Endothelial cell of umbilical vein (primary cell): ENCODE measurements around the gene TMEM9B. TPM values are rescaled to one million over a fixed set of nuclear protein-coding genes. Genes with fewer than 3 reads are reported as not detected.
"Not testable (repeated sequence)": the region's sequence is repeated elsewhere in the genome, so short reads cannot be mapped to it uniquely, and the experiment has no call there.

Experiments
- BruUV-seq: library from RNA; stranded (reverse); fragments of 400-500 nt; replicated peaks from 2 replicates; lab custom pipeline; 2021; lab: Mats Ljungman, UMichigan
- CTCF ChIA-PET: fragments of 300-600, 350-600 bp; sonication (Branson Sonifier 250); formaldehyde crosslinking; loops from one replicate; lab custom pipeline; 2021; ENCODE audit warnings: antibody characterized with exemption, inconsistent platforms; lab: Charles Lee
- POLR2A ChIA-PET: fragments of 300-600, 350-600 bp; sonication (Branson Sonifier 250); formaldehyde crosslinking; loops from one replicate; lab custom pipeline; 2021; ENCODE audit warnings: antibody characterized with exemption, inconsistent platforms; lab: Charles Lee
- DNase-seq: peaks from one replicate; pipeline ENCODE4 v3.0.0-alpha.2; 2011; ENCODE audit warnings: low read depth, low spot score
- FAIRE-seq: peaks from 2 replicates; lab custom pipeline; 2011; peaks lifted over from hg19 to GRCh38; lab: Jason Lieb, UNC
- H2AFZ ChIP-seq: 2 replicates; pipeline ENCODE4 v1.6.0; 2012; ENCODE audit warnings: low read depth, low read length, control low read depth, inconsistent platforms
- H3K27ac ChIP-seq: 2 replicates; pipeline ENCODE4 v1.5.1; 2011; ENCODE audit warnings: low read depth, mild to moderate bottlenecking, control low read depth, low read length, moderate library complexity; ENCODE audit not compliant: insufficient read depth
- H3K27me3 ChIP-seq, 2 experiments: 2 replicates each; pipeline versions ENCODE4 v1.6.0 to v1.6.1; 2011; ENCODE audit warnings: low read length in 2 of 2, mixed read lengths in 1 of 2; ENCODE audit not compliant: control insufficient read depth in 2 of 2, insufficient read depth in 2 of 2
- H3K36me3 ChIP-seq, 2 experiments: 2 replicates in 1 of 2; 3 replicates in 1 of 2; pipeline ENCODE4 v1.5.1; 2011; ENCODE audit warnings: low read length in 2 of 2, mild to moderate bottlenecking in 1 of 2, moderate library complexity in 1 of 2; ENCODE audit not compliant: control insufficient read depth in 2 of 2, insufficient read depth in 2 of 2; ENCODE audit errors: extremely low read depth in 1 of 2
- H3K4me1 ChIP-seq: 3 replicates; pipeline ENCODE4 v1.5.1; 2011; ENCODE audit warnings: mild to moderate bottlenecking, low read length; ENCODE audit not compliant: control insufficient read depth, insufficient read depth; ENCODE audit errors: extremely low read depth
- H3K4me2 ChIP-seq: 2 replicates; pipeline ENCODE4 v1.6.1; 2011; ENCODE audit warnings: low read length, control low read depth, mixed read lengths; ENCODE audit not compliant: insufficient read depth
- H3K4me3 ChIP-seq, 3 experiments: fragments of 200-600 bp in 1 of 3; sonication (generic), shearing (Covaris generic) in 1 of 3; replicated peaks in 1 of 3; 2 replicates each; pipeline ENCODE4 v1.5.1; 2011 to 2016; ENCODE audit warnings: control low read depth in 3 of 3, low read length in 3 of 3, mild to moderate bottlenecking in 2 of 3, inconsistent platforms in 1 of 3, low read depth in 1 of 3, moderate library complexity in 1 of 3; ENCODE audit not compliant: insufficient read depth in 1 of 3
- H3K79me2 ChIP-seq: 2 replicates; pipeline ENCODE4 v1.6.0; 2012; ENCODE audit warnings: low read length, inconsistent platforms; ENCODE audit not compliant: control insufficient read depth, insufficient read depth
- H3K9ac ChIP-seq: replicated peaks from 2 replicates; pipeline ENCODE3; 2011; ENCODE audit warnings: low read length, control low read depth; ENCODE audit not compliant: insufficient read depth; ENCODE audit errors: extremely low read depth
- H3K9me1 ChIP-seq: replicated peaks from 3 replicates; pipeline ENCODE4 v1.6.0; 2011; ENCODE audit warnings: mild to moderate bottlenecking, low read length; ENCODE audit not compliant: control insufficient read depth, insufficient read depth; ENCODE audit errors: extremely low read depth
- H3K9me3 ChIP-seq: replicated peaks from 2 replicates; pipeline ENCODE4 v1.5.1; 2012; ENCODE audit warnings: low read length, inconsistent platforms; ENCODE audit not compliant: control insufficient read depth, insufficient read depth
- H4K20me1 ChIP-seq: replicated peaks from 2 replicates; pipeline ENCODE3; 2011; ENCODE audit warnings: mild to moderate bottlenecking, low read length; ENCODE audit not compliant: control insufficient read depth, insufficient read depth; ENCODE audit errors: extremely low read depth
- EZH2 ChIP-seq: IDR thresholded peaks from 2 replicates; pipeline ENCODE4 v1.6.1; 2012; ENCODE audit warnings: borderline replicate concordance, low read depth, mild to moderate bottlenecking, moderate library complexity, low read length, inconsistent platforms; ENCODE audit not compliant: severe bottlenecking
- FOS ChIP-seq: IDR thresholded peaks from 2 replicates; pipeline ENCODE4 v1.6.1; 2011; ENCODE audit warnings: mild to moderate bottlenecking, low read length, moderate library complexity, borderline replicate concordance; ENCODE audit not compliant: insufficient read depth
- GATA2 ChIP-seq: IDR thresholded peaks from 2 replicates; pipeline ENCODE4 v1.7.0; 2011; ENCODE audit warnings: low read depth, mild to moderate bottlenecking, moderate library complexity, mixed read lengths, low read length; ENCODE audit not compliant: insufficient read length, insufficient read depth
- JUN ChIP-seq: IDR thresholded peaks from 2 replicates; pipeline ENCODE4 v1.6.1; 2011; ENCODE audit warnings: borderline replicate concordance, low read depth; ENCODE audit not compliant: insufficient read length, insufficient read depth
- MYC ChIP-seq: IDR thresholded peaks from one replicate; pipeline ENCODE4 v1.6.1; 2011; ENCODE audit warnings: mild to moderate bottlenecking, low read depth, low read length
- POLR2A ChIP-seq: IDR thresholded peaks from 2 replicates; pipeline ENCODE4 v1.6.1; 2012; ENCODE audit warnings: low read depth, mild to moderate bottlenecking, control low read depth, low read length
- POLR2AphosphoS5 ChIP-seq: IDR thresholded peaks from 2 replicates; pipeline ENCODE4 v1.6.1; 2012; ENCODE audit warnings: low read depth, mild to moderate bottlenecking, control low read depth, low read length, moderate library complexity; ENCODE audit not compliant: insufficient read depth
- dilution Hi-C: fragments of 300-500 bp; cut with MboI; formaldehyde crosslinking; loops from one replicate; pipeline ENCODE4 v1.15.0; 2019; ENCODE audit warnings: low sequenced_read_pairs; ENCODE audit not compliant: extremely low pct_ligation_motif_present
- intact Hi-C: fragments of 100-400 bp; cut with micrococcal nuclease; formaldehyde crosslinking; loops from one replicate; pipeline ENCODE4 v1.10.0; 2022
- polyA plus RNA-seq, 4 experiments: library from polyadenylated mRNA; depleted of rRNA in 3 of 4; stranded (reverse) in 3 of 4; unstranded in 1 of 4; fragments of >200 nt; gene quantifications; 2 replicates each; pipeline versions ENCODE4 v1.2.1 to v1.2.3, GENCODE V29; 2011 to 2012; ENCODE audit warnings: missing spikeins in 1 of 4
- total RNA-seq: library from RNA; stranded (reverse); gene quantifications from 2 replicates; pipeline ENCODE4 v1.2.3, GENCODE V29; 2021
- TF ChIP-seq, protein P1 (sequence below), 2 donors: IDR thresholded peaks; 1 replicate in 1 of 2; 2 replicates in 1 of 2; pipeline ENCODE4 v1.5.1; 2011; ENCODE audit warnings: low read length in 2 of 2, mild to moderate bottlenecking in 2 of 2, moderate library complexity in 2 of 2, control low read depth in 1 of 2, inconsistent platforms in 1 of 2, low read depth in 1 of 2; ENCODE audit not compliant: insufficient read depth in 1 of 2; ENCODE audit errors: extremely low read depth in 1 of 2
- TF ChIP-seq, protein P2 (sequence below): IDR thresholded peaks from 2 replicates; pipeline ENCODE4 v1.6.1; 2011; ENCODE audit not compliant: insufficient read depth, insufficient read length

The TMEM9B gene
- total and polyA plus RNA-seq, 2 donors (not counting 3 experiments of a cell fraction or from before 2014, with no cell fraction given): 28.2 to 30.2 TPM

DNA sequence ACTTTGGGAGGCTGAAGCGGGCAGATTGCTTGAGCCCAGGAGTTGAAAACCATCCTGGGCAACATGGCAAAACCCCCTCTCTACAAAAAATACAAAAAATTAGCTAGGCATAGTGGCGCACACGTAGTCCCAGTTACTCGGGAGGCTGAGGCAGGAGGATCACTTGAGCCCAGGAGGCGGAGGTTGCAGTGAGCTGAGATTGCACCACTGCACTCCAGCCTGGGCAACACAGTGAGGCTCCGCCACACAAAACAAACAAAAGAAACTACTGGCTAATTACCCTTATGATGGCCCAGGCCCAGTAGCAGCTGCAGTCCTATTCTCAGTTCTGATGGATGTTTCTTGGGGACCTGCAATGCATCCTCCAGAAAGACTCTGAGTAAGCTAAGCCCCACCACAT is 22.5 kb upstream of the TMEM9B start:
- CTCF ChIA-PET, H2AFZ ChIP-seq, FAIRE-seq, H3K27ac ChIP-seq, H3K36me3 ChIP-seq, H3K79me2 ChIP-seq, H3K4me3 ChIP-seq, POLR2A ChIA-PET, H3K27me3 ChIP-seq, H4K20me1 ChIP-seq, H3K4me1 ChIP-seq, H3K9me3 ChIP-seq, intact Hi-C loops, DNase-seq, dilution Hi-C loops, H3K4me2 ChIP-seq, BruUV-seq, H3K9me1 ChIP-seq, H3K9ac ChIP-seq: not testable (repeated sequence)

DNA sequence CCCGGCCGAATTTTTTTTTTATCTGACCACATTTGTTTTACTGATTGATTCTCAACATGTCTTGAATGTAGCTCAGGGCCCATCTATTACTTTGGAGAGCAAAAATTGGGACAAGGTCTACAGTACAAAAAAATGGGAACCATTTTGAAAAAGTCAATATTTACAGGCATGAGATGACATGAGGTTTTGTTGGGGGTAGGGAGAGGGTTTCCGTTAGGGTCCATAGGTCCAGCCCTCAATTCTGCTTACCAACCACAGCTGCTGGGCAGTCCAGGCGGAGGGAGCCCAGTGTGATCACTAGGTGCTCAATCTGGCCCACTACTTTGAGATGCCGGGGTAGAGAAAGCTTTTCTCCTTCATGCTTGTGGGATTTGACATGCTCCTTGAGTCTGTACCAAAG is 21.2 kb upstream of the TMEM9B start:
- Histone ChIP-seq H4K20me1 (no peaks in the 10 kb centered on the region), H3K9me1 (no peaks in the 10 kb centered on the region), H3K27ac (no peak overlapping the region), H3K4me1 (no peaks in the 10 kb centered on the region), H3K36me3 (no peaks in the 10 kb centered on the region), H3K4me3 (no peak overlapping the region), H3K9ac (no peak overlapping the region), H3K4me2 (no peak overlapping the region), H3K27me3 (no peaks in the 10 kb centered on the region), H3K79me2 (no peaks in the 10 kb centered on the region), H2AFZ (no peak overlapping the region), H3K9me3 (no peaks in the 10 kb centered on the region)
- TF ChIP-seq, protein P1, sequence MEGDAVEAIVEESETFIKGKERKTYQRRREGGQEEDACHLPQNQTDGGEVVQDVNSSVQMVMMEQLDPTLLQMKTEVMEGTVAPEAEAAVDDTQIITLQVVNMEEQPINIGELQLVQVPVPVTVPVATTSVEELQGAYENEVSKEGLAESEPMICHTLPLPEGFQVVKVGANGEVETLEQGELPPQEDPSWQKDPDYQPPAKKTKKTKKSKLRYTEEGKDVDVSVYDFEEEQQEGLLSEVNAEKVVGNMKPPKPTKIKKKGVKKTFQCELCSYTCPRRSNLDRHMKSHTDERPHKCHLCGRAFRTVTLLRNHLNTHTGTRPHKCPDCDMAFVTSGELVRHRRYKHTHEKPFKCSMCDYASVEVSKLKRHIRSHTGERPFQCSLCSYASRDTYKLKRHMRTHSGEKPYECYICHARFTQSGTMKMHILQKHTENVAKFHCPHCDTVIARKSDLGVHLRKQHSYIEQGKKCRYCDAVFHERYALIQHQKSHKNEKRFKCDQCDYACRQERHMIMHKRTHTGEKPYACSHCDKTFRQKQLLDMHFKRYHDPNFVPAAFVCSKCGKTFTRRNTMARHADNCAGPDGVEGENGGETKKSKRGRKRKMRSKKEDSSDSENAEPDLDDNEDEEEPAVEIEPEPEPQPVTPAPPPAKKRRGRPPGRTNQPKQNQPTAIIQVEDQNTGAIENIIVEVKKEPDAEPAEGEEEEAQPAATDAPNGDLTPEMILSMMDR (IDR thresholded peaks at IDR 0.05; ENCODE audit: extremely low read depth in 1 of 2, insufficient read depth in 1 of 2, low read depth in 1 of 2, low read length in 2 of 2): no peak
- no peak for TF ChIP-seq JUN
- no peak for TF ChIP-seq EZH2
- TF ChIP-seq GATA2: no peak
- no peak for TF ChIP-seq MYC
- TF ChIP-seq, protein P2, sequence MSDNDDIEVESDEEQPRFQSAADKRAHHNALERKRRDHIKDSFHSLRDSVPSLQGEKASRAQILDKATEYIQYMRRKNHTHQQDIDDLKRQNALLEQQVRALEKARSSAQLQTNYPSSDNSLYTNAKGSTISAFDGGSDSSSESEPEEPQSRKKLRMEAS: no peak
- TF ChIP-seq POLR2AphosphoS5: no peak
- no peak for TF ChIP-seq POLR2A
- TF ChIP-seq FOS: no peak
- ChIA-PET CTCF (interaction anchor here (0.7 to 1.1 kb wide), 2 partner anchors 21 to 152 kb away, joined by 3 read pairs; no protein-coding TSS in a partner anchor), POLR2A (no interaction called here)
- DNase-seq: no peak
- no peak for FAIRE-seq
- intact Hi-C loops: no loop called here
- dilution Hi-C loops: no loop called here
- no TSS peak for BruUV-seq
